HG02973 (cell line): Measurements from ENCODE around the gene ZNF319.
"Not testable (repeated sequence)": the region's sequence is repeated elsewhere in the genome, so short reads cannot be mapped to it uniquely, and the experiment has no call there.

Experiments
- ATAC-seq: cut with Tn5 transposase; IDR thresholded peaks from one replicate; pipeline ENCODE4 v1.9.1; 2021; ENCODE audit warnings: moderate library complexity; ENCODE audit not compliant: unreplicated experiment

The ZNF319 gene

GRCh38 chr16:57979006-57979585 is 21.4 kb downstream of the ZNF319 start:
- ATAC-seq = no peak

DNA sequence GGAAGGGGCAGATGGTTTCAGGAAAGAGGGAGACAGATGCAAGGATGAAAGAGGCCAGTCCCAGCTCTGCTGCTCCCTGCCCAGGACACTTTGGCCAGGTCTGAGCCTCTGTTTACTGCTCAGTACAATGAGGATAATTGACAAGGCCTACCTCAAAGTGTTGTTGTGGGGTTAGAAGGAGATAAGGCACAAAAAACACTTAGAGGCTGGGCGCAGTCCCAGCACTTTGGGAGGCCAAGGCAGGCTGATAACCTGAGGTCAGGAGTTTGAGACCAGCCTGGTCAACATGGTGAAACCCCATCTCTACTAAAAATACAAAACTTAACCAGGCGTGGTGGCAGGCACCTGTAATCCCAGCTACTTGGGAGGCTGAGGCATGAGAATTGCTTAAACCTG is 22.4 kb downstream of the ZNF319 start:
- not testable (repeated sequence) for ATAC-seq

- ATAC-seq = no peak
These were observed 22.9 kb downstream of the ZNF319 start for GRCh38 chr16:57977418-57978069.

- no peak for ATAC-seq
These were observed 24.1 kb downstream of the ZNF319 start for GRCh38 chr16:57976331-57976796.

DNA sequence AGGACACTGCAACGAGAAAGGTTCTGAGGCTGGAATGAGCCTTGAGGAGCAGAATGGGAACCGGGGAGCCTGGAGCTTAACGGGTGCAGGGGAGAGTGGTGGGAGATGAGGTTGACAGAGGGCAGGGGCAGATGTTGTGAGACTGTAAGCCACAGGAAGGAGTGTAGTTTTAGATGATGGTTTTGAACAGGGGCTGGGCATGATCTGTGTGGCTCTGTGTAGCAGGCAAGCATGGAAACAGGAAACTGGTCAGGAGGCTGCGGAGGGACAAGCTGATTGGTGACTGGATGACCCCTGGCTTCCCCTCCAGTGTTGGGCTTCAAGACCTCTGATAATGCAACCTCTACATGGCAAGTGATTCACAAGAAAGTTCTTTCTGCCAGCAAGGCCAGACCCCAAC is 28.2 kb downstream of the ZNF319 start:
- no peak for ATAC-seq

DNA sequence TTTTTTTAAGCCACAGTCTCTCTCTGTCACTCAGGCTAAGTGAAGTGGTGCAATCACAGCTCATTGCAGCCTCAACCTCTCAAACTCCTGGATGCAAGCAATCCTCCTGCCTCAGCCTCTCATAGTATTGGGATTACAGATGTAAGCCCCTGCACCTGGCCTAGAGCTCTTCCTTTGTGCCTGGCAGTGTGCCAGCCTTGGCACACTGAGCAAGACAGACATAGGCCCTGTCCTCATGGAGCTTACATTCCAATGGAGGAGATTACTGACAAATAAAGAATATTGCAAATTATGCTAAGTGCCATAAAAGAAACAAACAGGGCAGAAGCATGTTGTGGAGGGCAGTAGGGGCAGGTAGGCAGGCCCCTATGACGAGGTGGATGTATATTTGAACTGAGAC is 28.6 kb downstream of the ZNF319 start:
- no peak for ATAC-seq

- no peak for ATAC-seq
These were observed 29.5 kb downstream of the ZNF319 start, which contains the start of gene CNGB1 for GRCh38 chr16:57970970-57971369. CNGB1 (minus strand) TSS chr16:57971128; CDS start chr16:57967286, 3,842 bp downstream.

GRCh38 chr16:57970319-57970718 is 30.2 kb downstream of the ZNF319 start:
- ATAC-seq = no peak

DNA sequence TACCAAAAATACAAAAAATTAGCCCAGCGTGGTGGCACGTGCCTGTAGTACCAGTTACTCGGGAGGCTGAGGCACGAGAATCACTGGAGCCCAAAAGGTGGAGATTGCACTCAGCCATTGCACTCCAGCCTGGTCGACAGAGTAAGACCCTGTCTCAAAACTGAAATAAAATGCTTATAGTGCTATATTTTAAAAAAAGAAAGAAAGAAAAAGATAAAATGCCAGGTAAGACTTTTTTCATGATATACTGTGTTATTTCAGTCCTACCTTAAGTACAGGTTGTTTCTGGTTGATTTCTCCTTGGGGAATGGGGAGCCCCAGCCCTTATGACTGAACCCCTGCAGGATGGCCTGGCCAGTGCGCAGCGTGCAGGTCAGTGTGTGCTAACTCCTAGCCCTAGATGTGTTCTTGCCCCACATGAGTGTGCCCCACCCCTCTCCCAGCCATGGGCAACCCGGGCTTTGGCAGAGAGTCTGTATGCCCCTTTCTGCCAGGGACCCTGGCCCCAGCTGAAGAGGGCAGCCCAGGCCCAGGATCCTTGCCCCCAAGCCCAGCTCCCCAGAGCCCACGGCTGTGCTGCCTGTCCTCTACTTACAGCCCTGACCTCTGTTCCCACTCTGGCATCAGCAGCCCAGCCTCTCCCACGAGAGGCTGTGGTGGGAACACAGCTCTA is 30.9 kb downstream of the ZNF319 start:
- no peak for ATAC-seq

DNA sequence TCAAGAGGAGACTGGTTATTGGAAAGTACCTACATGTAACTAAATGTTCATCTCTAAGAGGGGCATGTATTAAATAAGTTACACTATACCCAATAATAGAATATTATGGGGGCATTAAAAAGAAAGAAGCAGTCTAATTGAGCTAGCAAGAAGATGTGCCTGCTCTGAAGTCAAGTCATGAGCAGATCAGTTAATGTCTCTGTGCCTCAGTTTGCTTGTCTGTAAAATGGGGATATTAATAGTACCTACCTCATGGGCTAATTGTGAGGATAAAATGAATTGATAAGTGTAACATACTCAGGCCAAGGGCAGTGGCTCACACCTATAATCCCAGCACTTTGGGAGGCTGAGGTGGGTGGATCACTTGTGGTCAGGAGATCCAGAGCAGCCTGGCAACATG is 32.6 kb downstream of the ZNF319 start:
- ATAC-seq = no peak

- ATAC-seq = no peak
These were observed 33.5 kb downstream of the ZNF319 start for GRCh38 chr16:57966986-57967385.

- ATAC-seq = no peak
These were observed 34.2 kb downstream of the ZNF319 start for GRCh38 chr16:57966204-57966771.

- no peak for ATAC-seq
These were observed 36.2 kb downstream of the ZNF319 start for GRCh38 chr16:57964157-57964700.

DNA sequence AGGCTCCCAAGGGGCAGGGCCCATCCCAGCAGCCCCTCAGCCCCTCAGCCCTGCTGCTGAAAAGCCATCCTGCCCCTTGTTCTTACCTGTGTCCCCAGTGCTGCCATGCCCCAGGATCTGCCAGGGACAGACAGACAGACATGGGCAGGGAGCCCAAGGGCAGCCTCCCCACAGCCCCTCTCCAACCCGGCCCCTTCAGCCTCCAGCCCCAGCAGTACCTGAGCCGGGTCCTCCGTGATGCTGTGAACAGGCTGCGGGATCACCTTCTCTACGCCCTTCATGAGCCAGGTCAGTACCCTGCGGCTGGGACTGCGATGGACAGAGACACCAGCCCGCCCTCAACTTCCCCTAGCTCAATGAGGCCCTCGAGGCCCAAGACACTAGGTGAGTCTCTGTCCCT is 37.7 kb downstream of the ZNF319 start:
- no peak for ATAC-seq

DNA sequence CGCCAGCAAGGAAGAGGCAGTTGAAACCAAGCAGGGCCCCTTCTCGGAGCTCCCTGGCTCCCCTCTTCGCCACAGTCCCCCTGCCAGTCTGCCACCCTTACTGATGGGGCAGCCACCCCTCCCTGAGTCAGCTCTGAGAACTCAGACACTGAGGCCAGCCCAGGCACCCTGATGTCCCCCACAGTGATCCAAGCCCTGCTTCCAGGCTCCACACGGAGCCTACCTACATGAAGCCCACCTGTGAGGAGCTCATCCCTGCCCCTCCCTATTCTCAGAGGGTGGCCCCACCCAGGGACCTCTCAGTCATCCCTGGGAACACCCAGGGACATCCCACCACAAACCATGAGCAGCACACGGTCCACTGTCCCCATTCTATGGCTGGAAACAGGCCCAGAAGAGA is 38.4 kb downstream of the ZNF319 start:
- ATAC-seq = no peak

GRCh38 chr16:57961538-57961937 is 38.9 kb downstream of the ZNF319 start:
- no peak for ATAC-seq

GRCh38 chr16:57960826-57961472 is 39.5 kb downstream of the ZNF319 start:
- ATAC-seq = no peak

- ATAC-seq = no peak
These were observed 40.2 kb downstream of the ZNF319 start for GRCh38 chr16:57960310-57960709.

GRCh38 chr16:57959804-57960203 is 40.7 kb downstream of the ZNF319 start:
- ATAC-seq = no peak

- ATAC-seq = no peak
These were observed 41.4 kb downstream of the ZNF319 start for GRCh38 chr16:57959121-57959520.

- no peak for ATAC-seq
These were observed 41.9 kb downstream of the ZNF319 start for GRCh38 chr16:57958544-57958943.
